Astrocyte of the cerebellum (primary cell): ENCODE results near the gene ANKRD34A.

Experiments used
- DNase-seq: peaks from one replicate; pipeline ENCODE4 v3.0.0-alpha.2; 2011; ENCODE audit warnings: low read depth
- H3K4me3 ChIP-seq: 2 replicates; pipeline ENCODE4 v1.5.1; 2011; ENCODE audit warnings: mild to moderate bottlenecking, low read depth, low read length, moderate library complexity
- in situ Hi-C: cut with HindIII; loops from 2 replicates; pipeline ENCODE4 v1.10.0; 2017; ENCODE audit warnings: low sequenced_read_pairs
- TF ChIP-seq, protein P1 (sequence below): IDR thresholded peaks from 2 replicates; pipeline ENCODE4 v1.5.1; 2012; ENCODE audit warnings: low read length, low read depth, moderate library complexity, mild to moderate bottlenecking; ENCODE audit errors: missing control alignments

ANKRD34A gene

DNA sequence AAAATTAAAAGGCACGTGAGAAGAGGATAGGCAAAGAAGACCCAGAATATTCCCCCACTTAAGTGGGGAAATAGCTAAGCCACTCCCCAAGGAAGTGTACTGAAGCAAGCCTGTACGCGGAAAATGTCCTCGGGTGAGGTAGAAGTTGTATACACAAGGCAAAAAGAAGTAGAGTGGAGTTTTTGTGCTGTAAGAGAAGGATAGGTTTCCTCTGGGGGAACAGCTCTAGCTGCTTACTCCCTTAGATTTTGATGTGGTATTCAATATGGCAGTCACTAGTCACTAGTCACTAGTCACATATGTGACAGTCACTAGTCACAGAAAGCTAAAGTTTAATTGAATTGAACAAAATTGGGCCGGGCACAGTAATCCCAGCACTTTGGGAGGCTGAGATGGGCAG is 24.4 kb upstream of the ANKRD34A start:
- TF ChIP-seq, protein P1, sequence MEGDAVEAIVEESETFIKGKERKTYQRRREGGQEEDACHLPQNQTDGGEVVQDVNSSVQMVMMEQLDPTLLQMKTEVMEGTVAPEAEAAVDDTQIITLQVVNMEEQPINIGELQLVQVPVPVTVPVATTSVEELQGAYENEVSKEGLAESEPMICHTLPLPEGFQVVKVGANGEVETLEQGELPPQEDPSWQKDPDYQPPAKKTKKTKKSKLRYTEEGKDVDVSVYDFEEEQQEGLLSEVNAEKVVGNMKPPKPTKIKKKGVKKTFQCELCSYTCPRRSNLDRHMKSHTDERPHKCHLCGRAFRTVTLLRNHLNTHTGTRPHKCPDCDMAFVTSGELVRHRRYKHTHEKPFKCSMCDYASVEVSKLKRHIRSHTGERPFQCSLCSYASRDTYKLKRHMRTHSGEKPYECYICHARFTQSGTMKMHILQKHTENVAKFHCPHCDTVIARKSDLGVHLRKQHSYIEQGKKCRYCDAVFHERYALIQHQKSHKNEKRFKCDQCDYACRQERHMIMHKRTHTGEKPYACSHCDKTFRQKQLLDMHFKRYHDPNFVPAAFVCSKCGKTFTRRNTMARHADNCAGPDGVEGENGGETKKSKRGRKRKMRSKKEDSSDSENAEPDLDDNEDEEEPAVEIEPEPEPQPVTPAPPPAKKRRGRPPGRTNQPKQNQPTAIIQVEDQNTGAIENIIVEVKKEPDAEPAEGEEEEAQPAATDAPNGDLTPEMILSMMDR, result no peak
- no peak overlapping the region for H3K4me3 ChIP-seq
- no peak for DNase-seq
- in situ Hi-C loops, result no loop called here

DNA sequence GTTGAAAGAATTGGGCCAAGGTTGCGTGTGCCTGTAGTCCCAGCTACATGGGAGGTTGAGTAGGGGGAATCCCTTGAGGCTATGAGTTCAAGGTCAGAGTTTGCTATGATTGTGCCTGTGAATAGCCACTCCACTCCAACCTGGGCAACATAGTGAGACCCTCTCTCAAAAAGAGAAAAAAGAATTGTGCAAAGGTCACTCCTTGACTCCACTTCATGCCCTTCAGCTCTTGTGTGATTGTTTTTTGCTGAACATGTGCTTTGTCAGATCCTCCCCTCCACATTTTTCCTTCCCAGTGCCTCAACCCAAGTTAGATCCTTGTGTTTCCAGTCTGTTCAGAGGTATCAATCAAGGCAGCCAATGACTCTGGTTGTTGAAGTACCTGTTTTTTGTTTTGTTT is 23.6 kb upstream of the ANKRD34A start:
- DNase-seq, result no peak
- TF ChIP-seq, protein P1, result no peak
- in situ Hi-C loops, result no loop called here
- no peak overlapping the region for H3K4me3 ChIP-seq

DNA sequence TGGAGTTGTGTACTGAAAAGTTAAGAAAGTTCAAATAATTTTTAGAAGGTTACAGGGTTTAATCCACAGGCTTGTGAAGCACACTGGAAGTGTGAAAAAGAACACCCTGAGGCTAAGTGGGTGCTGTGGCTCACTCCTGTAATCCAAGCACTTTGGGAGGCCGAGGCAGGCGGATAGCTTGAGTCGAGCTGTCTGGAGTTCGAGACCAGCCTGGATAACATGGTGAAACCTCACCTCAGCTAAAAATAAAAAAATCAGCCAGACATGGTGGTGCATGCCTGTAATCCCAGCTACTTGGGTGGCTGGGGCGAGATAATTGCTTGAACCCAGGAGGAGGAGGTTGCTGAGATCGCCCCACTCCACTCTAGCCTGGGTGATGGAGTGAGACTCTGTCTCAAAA is 22.2 kb upstream of the ANKRD34A start:
- H3K4me3 ChIP-seq, result no peak overlapping the region
- no peak for DNase-seq
- in situ Hi-C loops, result no loop called here
- TF ChIP-seq, protein P1, result no peak

- no peak overlapping the region for H3K4me3 ChIP-seq
- in situ Hi-C loops, result no loop called here
- TF ChIP-seq, protein P1, result no peak
- no peak for DNase-seq
Observed at GRCh38 chr1:145985502-145986439, 21.4 kb upstream of the ANKRD34A start.

DNA sequence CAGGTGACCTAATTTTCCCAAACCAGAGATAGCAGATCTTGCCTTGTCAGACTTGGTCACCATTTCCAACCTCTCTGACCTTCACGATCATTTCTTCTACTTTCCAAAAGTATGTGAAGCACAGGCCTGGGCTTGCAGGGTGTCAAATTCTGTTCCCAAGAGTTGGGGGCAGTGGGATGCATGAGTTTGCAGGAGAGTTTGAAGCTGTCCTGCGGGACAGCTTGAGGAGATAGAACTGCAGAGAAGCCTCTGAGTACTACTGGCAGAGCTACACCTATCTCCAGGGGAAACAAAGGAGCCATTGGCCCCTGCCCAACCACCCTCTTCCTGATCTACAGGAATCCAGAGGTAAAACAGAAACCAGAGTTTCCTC is 20.7 kb upstream of the ANKRD34A start:
- TF ChIP-seq, protein P1, result no peak
- no peak for DNase-seq
- in situ Hi-C loops, result no loop called here
- no peak overlapping the region for H3K4me3 ChIP-seq

DNA sequence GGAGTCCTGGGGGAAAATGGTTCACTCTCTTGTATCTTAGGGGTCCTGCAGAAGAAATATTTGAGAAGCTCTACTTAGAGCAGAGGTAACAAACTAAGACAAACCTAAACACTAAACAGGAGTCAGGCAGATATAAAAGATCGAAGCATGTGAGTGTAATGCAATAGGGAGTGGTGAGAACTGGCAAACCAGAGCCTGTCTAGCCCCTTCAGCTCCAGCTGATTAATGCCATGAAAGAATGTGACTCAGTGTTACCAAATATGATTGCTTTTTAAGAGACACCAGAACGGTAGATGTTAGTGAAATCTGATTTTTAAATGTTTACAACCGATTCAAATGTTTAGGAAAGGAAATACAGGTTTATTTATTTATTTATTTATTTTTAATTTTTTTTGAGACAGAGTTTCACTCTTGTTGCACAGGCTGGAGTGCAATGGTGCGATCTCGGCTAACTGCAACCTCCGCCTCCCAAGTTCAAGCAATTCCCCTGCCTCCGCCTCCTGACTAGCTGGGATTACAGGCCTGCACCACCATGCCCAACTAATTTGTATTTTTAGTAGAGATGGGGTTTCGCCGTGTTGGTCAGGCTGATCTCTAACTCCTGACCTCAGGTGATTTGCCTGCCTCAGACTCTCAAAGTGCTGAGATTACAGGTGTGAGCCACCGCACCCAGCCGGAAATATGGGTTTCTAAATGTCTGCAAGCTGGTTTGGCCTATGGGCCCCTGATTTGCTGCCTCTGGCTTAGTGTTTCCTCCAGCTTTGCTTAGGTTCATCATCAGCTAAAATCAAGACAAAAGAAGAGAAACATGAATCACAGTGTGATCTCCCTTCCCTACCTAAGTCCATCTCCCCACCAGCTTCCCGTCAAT is 19.8 kb upstream of the ANKRD34A start:
- DNase-seq, result no peak
- in situ Hi-C loops, result no loop called here
- TF ChIP-seq, protein P1, result no peak
- no peak overlapping the region for H3K4me3 ChIP-seq
